HepG2 (cell line): Measurements from ENCODE around the gene PDE4D. TPM values are rescaled to one million over a fixed set of nuclear protein-coding genes. Genes with fewer than 3 reads are reported as not detected.
A peak's percentile ranks its signal among the peaks of the same experiment; 100 is the strongest.

Source experiments
- ATAC-seq: fragments of 200-7000 bp; cut with Tn5 transposase; 3 replicates; pipeline ENCODE4 v1.9.1; 2020; ENCODE audit warnings: mild to moderate bottlenecking, moderate library complexity
- BruUV-seq: library from RNA; stranded (reverse); fragments of 400-500 nt; replicated peaks from 2 replicates; lab custom pipeline; 2021; lab: Mats Ljungman, UMichigan
- CTCF ChIA-PET: fragments of 300-600 bp; formaldehyde crosslinking; extraction: SDS; loops from one replicate; lab custom pipeline; 2021; ENCODE audit warnings: low total read pairs, inconsistent platforms, low intra/inter-chr PET ratio; lab: Yijun Ruan, JAX
- POLR2A ChIA-PET: fragments of 350-600 bp; sonication (Branson Sonifier 250); formaldehyde crosslinking; loops from one replicate; lab custom pipeline; 2020; ENCODE audit warnings: antibody characterized with exemption, inconsistent platforms; lab: Yijun Ruan, JAX
- DNase-seq: peaks from one replicate; pipeline ENCODE4 v3.0.0-alpha.2; 2015; ENCODE audit warnings: low spot score
- FAIRE-seq: peaks from 3 replicates; lab custom pipeline; 2011; peaks lifted over from hg19 to GRCh38; lab: Jason Lieb, UNC
- H2AFZ ChIP-seq: one replicate; pipeline ENCODE4 v1.6.1; 2011; ENCODE audit warnings: low read length, inconsistent platforms
- H3K27ac ChIP-seq: fragments of 300-600 bp; 3 replicates; pipeline ENCODE4 v1.8.0; 2011; ENCODE audit warnings: mixed run types, mild to moderate bottlenecking, mixed read lengths, low read length, inconsistent platforms; ENCODE audit not compliant: insufficient read depth; ENCODE audit errors: extremely low read length
- H3K27me3 ChIP-seq, 2 experiments: fragments of 200-600 bp in 1 of 2; 2 replicates in 1 of 2; 3 replicates in 1 of 2; pipeline versions ENCODE4 v1.6.0 to v1.8.0; 2011; ENCODE audit warnings: low read length in 2 of 2, mild to moderate bottlenecking in 2 of 2, moderate library complexity in 2 of 2, inconsistent platforms in 1 of 2; ENCODE audit not compliant: insufficient read depth in 2 of 2, control insufficient read depth in 1 of 2
- H3K36me3 ChIP-seq, 2 experiments: fragments of 200-600 bp in 1 of 2; replicated peaks in 1 of 2; 2 replicates in 1 of 2; 3 replicates in 1 of 2; pipeline versions ENCODE4 v1.5.1 to v1.8.0; 2011; ENCODE audit warnings: low read length in 2 of 2, inconsistent platforms in 1 of 2; ENCODE audit not compliant: insufficient read depth in 2 of 2, control insufficient read depth in 1 of 2
- H3K4me1 ChIP-seq: 2 replicates; pipeline ENCODE4 v1.5.1; 2012; ENCODE audit warnings: low read length, inconsistent platforms; ENCODE audit not compliant: insufficient read depth
- H3K4me2 ChIP-seq: 2 replicates; pipeline ENCODE4 v1.6.0; 2011; ENCODE audit warnings: low read depth, low read length, inconsistent platforms
- H3K4me3 ChIP-seq, 3 experiments: fragments of 200-600 bp in 1 of 3; sonication (generic), shearing (Covaris generic) in 1 of 3; replicated peaks in 1 of 3; 2 replicates each; pipeline ENCODE4 v1.5.1; 2011 to 2016; ENCODE audit warnings: low read length in 3 of 3, inconsistent platforms in 2 of 3, low read depth in 2 of 3, mild to moderate bottlenecking in 2 of 3, control low read depth in 1 of 3, mixed read lengths in 1 of 3; ENCODE audit not compliant: insufficient read depth in 1 of 3
- H3K79me2 ChIP-seq: one replicate; pipeline ENCODE4 v1.6.1; 2011; ENCODE audit warnings: low read length, inconsistent platforms; ENCODE audit not compliant: insufficient read depth
- H3K9ac ChIP-seq: 2 replicates; pipeline ENCODE4 v1.6.0; 2011; ENCODE audit warnings: mild to moderate bottlenecking, low read depth, low read length, inconsistent platforms; ENCODE audit not compliant: insufficient read depth
- H3K9me3 ChIP-seq: 2 replicates; pipeline ENCODE4 v1.5.1; 2012; ENCODE audit warnings: mild to moderate bottlenecking, low read length
- H4K20me1 ChIP-seq: 2 replicates; pipeline ENCODE4 v1.6.0; 2011; ENCODE audit warnings: inconsistent platforms, mild to moderate bottlenecking, low read length, moderate library complexity; ENCODE audit not compliant: insufficient read depth
- ATF7 ChIP-seq, 2 experiments: fragments of 450-650 bp in 1 of 2; sonication (generic) in 1 of 2; formaldehyde crosslinking in 1 of 2; IDR thresholded peaks; 2 replicates each; pipeline versions ENCODE4 v1.4.0 to v1.6.1; 2016 to 2020; ENCODE audit warnings: antibody characterized with exemption in 1 of 2, mild to moderate bottlenecking in 1 of 2, missing genetic modification reagents in 1 of 2
- CHCHD3 ChIP-seq: sonication (generic); formaldehyde crosslinking; IDR thresholded peaks from 2 replicates; pipeline ENCODE4 v1.8.0; 2022; ENCODE audit warnings: mild to moderate bottlenecking, missing genetic modification reagents, moderate library complexity
- CREB1 ChIP-seq, 2 experiments: fragments of 450-650 bp in 1 of 2; IDR thresholded peaks; 2 replicates each; pipeline ENCODE4 v1.6.1; 2016 to 2017; ENCODE audit warnings: control low read depth in 1 of 2, mild to moderate bottlenecking in 1 of 2, missing compliant biosample characterization in 1 of 2, missing genetic modification characterization in 1 of 2
- HNF4A ChIP-seq: sonication (generic); formaldehyde crosslinking; IDR thresholded peaks from 2 replicates; pipeline ENCODE4 v1.4.0; 2020; ENCODE audit warnings: missing genetic modification reagents
- HOXA7 ChIP-seq: sonication (generic); formaldehyde crosslinking; IDR thresholded peaks from 2 replicates; pipeline ENCODE4 v1.8.1; 2022; ENCODE audit warnings: mild to moderate bottlenecking, missing genetic modification reagents, moderate library complexity
- KLF12 ChIP-seq: sonication (generic); formaldehyde crosslinking; IDR thresholded peaks from 2 replicates; pipeline ENCODE4 v1.4.0; 2020; ENCODE audit warnings: missing genetic modification reagents, borderline replicate concordance
- MNT ChIP-seq: fragments of 450-650 bp; IDR thresholded peaks from 2 replicates; pipeline ENCODE4 v1.6.1; 2016
- MZF1 ChIP-seq: sonication (generic); formaldehyde crosslinking; IDR thresholded peaks from 2 replicates; pipeline ENCODE4 v1.8.1; 2023; ENCODE audit warnings: mild to moderate bottlenecking, missing genetic modification reagents, borderline replicate concordance
- PHF21A ChIP-seq: sonication (generic); formaldehyde crosslinking; IDR thresholded peaks from 2 replicates; pipeline ENCODE4 v1.5.0; 2020; ENCODE audit warnings: mild to moderate bottlenecking, missing genetic modification reagents
- RAD51 ChIP-seq: fragments of 450-650 bp; IDR thresholded peaks from 2 replicates; pipeline ENCODE4 v1.6.1; 2016; ENCODE audit warnings: borderline replicate concordance
- RBM22 ChIP-seq: fragments of 200-400 bp; formaldehyde crosslinking; optimal IDR thresholded peaks from 2 replicates; pipeline ENCODE3; 2017; ENCODE audit warnings: mild to moderate bottlenecking, low read length, moderate library complexity
- RXRA ChIP-seq: sonication (generic); formaldehyde crosslinking; IDR thresholded peaks from 2 replicates; pipeline ENCODE4 v1.5.1; 2020; ENCODE audit warnings: missing genetic modification reagents
- ZNF225 ChIP-seq: sonication (generic); formaldehyde crosslinking; IDR thresholded peaks from 2 replicates; pipeline ENCODE4 v1.4.0; 2020; ENCODE audit warnings: mild to moderate bottlenecking, missing genetic modification reagents
- ZNF414 ChIP-seq: sonication (generic); formaldehyde crosslinking; IDR thresholded peaks from 2 replicates; pipeline ENCODE4 v1.5.0; 2020; ENCODE audit warnings: missing genetic modification reagents
- ZNF430 ChIP-seq: sonication (generic); formaldehyde crosslinking; IDR thresholded peaks from 2 replicates; pipeline ENCODE4 v1.9.0; 2021; ENCODE audit warnings: mild to moderate bottlenecking, missing genetic modification reagents
- WGBS: methylation state at CpG from one replicate; pipeline ENCODE4 v1.1.6; 2017; ENCODE audit warnings: low lambda C conversion rate; 5-methylcytosine and 5-hydroxymethylcytosine counted together
- in situ Hi-C: cut with HindIII; loops from 2 replicates; pipeline ENCODE4 v1.10.0; 2017; ENCODE audit warnings: low pct_unique_long_range_greater_than_20kb; ENCODE audit not compliant: extremely low pct_ligation_motif_present
- intact Hi-C: fragments of 100-400 bp; cut with micrococcal nuclease; formaldehyde crosslinking; loops from one replicate; pipeline ENCODE4 v1.10.0; 2022; ENCODE audit not compliant: unreplicated experiment
- polyA plus RNA-seq, 8 experiments: library from polyadenylated mRNA; depleted of rRNA in 3 of 8; stranded (reverse) in 7 of 8; unstranded in 1 of 8; fragments of >200 nt; fragmentation: Illumina TruSeq in 4 of 8; extraction: Trizol in 4 of 8; gene quantifications; 2 replicates each; pipeline versions ENCODE4 v1.2.1 to v1.2.3, GENCODE V29; 2011 to 2016; ENCODE audit warnings: low read depth in 4 of 8, missing spikeins in 1 of 8, mixed read lengths in 1 of 8; ENCODE audit not compliant: insufficient read depth in 1 of 8
- total RNA-seq, 5 experiments: library from RNA; depleted of rRNA; stranded (reverse); fragments of >200 nt; fragmentation: Illumina TruSeq; extraction: Trizol; gene quantifications; 2 replicates each; pipeline ENCODE4 v1.2.3, GENCODE V29; 2016; ENCODE audit warnings: low read depth in 1 of 5
- TF ChIP-seq, protein P1 (sequence below): sonication (generic); formaldehyde crosslinking; IDR thresholded peaks from 2 replicates; pipeline ENCODE4 v1.4.0; 2020; ENCODE audit warnings: mild to moderate bottlenecking, missing genetic modification reagents, borderline replicate concordance

The PDE4D gene
- total and polyA plus RNA-seq, 2 of the 13 experiments (the other 11 are each of a cell fraction or from before 2014, with no cell fraction given), result 7.0 to 12.2 TPM

DNA sequence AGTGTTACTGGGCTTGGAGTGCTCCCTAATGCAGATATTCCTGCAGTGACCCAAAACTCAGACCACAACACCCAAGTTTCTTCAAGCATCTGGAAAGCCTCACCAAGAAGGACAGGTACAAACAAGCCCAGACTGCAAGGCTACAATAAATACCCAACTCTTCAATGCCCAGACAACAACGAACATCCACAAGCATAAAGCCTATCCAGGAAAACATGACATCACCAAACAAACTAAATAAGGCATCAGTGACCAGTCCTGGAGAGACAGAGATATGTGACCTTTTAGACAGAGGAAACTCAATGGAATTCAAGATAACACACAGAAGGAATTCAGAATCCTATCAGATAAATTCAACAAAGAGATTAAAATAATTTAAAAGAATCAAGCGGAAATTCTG is 605.6 kb downstream of the PDE4D start:
- Histone ChIP-seq H3K9ac (no peak overlapping the region), H3K27ac (no peak overlapping the region), H2AFZ (no peak overlapping the region), H3K4me1 (no peaks in the 10 kb centered on the region), H3K9me3 (no peaks in the 10 kb centered on the region), H3K27me3 (no peaks in the 10 kb centered on the region), H3K4me3 (no peak overlapping the region), H4K20me1 (no peaks in the 10 kb centered on the region), H3K4me2 (no peak overlapping the region), H3K79me2 (no peaks in the 10 kb centered on the region), H3K36me3 (no peaks in the 10 kb centered on the region)
- in situ Hi-C loops, result no loop called here
- 37% methylated on average over 2 of the region's 2 CpGs for WGBS
- DNase-seq, result peak; percentile 6
- ATAC-seq, result no peak
- TF ChIP-seq HNF4A (no peak), ATF7 (IDR thresholded peaks at IDR 0.05) (peak; percentile 60), ATF7 (CRISPR knock-in tag; IDR thresholded peaks at IDR 0.05) (no peak), CREB1 (IDR thresholded peaks at IDR 0.05) (peak; percentile 55; the same call in 1 of the 2 replicates), CREB1 (CRISPR knock-in tag; IDR thresholded peaks at IDR 0.05) (no peak)
- BruUV-seq, result no TSS peak
- CTCF ChIA-PET, result no interaction called here
- intact Hi-C loops, result no loop called here
- FAIRE-seq, result no peak
- POLR2A ChIA-PET, result no interaction called here

DNA sequence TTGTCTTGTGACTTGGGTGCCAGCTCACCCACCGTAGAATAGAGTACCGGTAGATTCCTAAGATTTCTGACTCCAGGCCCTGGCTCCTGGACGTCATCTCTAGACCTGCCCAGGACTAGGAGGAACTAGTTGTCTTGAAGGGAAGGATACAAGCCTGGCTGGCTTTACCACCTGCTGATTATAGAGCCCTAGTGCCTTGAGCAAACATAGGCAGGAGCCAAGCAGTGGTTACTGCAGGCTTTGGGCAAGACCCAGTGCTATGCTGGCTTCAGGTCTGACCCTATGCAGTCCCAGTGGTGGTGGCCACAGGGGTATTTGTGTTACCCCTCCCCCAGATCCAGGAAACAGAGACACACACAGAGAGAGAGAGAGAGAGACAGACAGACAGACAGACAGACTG is 606.2 kb downstream of the PDE4D start:
- Histone ChIP-seq H3K36me3 (no peaks in the 10 kb centered on the region), H3K9ac (no peak overlapping the region), H3K4me3 (no peak overlapping the region), H3K27me3 (no peaks in the 10 kb centered on the region), H3K4me1 (no peaks in the 10 kb centered on the region), H3K79me2 (no peaks in the 10 kb centered on the region), H3K4me2 (no peak overlapping the region), H4K20me1 (no peaks in the 10 kb centered on the region), H3K27ac (no peak overlapping the region), H2AFZ (no peak overlapping the region), H3K9me3 (no peaks in the 10 kb centered on the region)
- ATAC-seq (no peak), FAIRE-seq (no peak), DNase-seq (no peak)
- in situ Hi-C loops (no loop called here), intact Hi-C loops (no loop called here)
- CTCF ChIA-PET, result no interaction called here
- POLR2A ChIA-PET, result no interaction called here
- 83% methylated on average over 3 of the region's 3 CpGs for WGBS
- BruUV-seq, result no TSS peak
- TF ChIP-seq ZNF430, result no peak
- TF ChIP-seq MZF1 (CRISPR knock-in tag), result no peak
- TF ChIP-seq CHCHD3 (CRISPR knock-in tag), result no peak
- TF ChIP-seq RBM22, result no peak
- no peak for TF ChIP-seq ZNF414 (CRISPR knock-in tag)
- TF ChIP-seq, protein P1, sequence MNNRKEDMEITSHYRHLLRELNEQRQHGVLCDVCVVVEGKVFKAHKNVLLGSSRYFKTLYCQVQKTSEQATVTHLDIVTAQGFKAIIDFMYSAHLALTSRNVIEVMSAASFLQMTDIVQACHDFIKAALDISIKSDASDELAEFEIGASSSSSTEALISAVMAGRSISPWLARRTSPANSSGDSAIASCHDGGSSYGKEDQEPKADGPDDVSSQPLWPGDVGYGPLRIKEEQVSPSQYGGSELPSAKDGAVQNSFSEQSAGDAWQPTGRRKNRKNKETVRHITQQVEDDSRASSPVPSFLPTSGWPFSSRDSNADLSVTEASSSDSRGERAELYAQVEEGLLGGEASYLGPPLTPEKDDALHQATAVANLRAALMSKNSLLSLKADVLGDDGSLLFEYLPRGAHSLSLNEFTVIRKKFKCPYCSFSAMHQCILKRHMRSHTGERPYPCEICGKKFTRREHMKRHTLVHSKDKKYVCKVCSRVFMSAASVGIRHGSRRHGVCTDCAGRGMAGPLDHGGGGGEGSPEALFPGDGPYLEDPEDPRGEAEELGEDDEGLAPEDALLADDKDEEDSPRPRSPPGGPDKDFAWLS, result no peak
- TF ChIP-seq MNT, result no peak
- no peak for TF ChIP-seq RAD51
- TF ChIP-seq ZNF225 (CRISPR knock-in tag), result no peak
- no peak for TF ChIP-seq HOXA7
- TF ChIP-seq PHF21A (CRISPR knock-in tag), result no peak
- no peak for TF ChIP-seq KLF12 (CRISPR knock-in tag)
- no peak for TF ChIP-seq RXRA (CRISPR knock-in tag)
